ENCODE data around the gene PARD6G.
"Not testable (repeated sequence)": the region's sequence is repeated elsewhere in the genome, so short reads cannot be mapped to it uniquely, and the experiment has no call there.

- not testable (repeated sequence) for TF ChIP-seq CTCF, POLR2A (IDR thresholded peaks at IDR 0.05)
Observed at GRCh38 chr18:80219488-80219887, 27.8 kb downstream of the PARD6G start.

Measured in thyroid gland (tissue), 4 donors.